ENCODE data around the gene TIAM2.
"Not testable (repeated sequence)": the region's sequence is repeated elsewhere in the genome, so short reads cannot be mapped to it uniquely, and the experiment has no call there.

The TIAM2 gene

DNA sequence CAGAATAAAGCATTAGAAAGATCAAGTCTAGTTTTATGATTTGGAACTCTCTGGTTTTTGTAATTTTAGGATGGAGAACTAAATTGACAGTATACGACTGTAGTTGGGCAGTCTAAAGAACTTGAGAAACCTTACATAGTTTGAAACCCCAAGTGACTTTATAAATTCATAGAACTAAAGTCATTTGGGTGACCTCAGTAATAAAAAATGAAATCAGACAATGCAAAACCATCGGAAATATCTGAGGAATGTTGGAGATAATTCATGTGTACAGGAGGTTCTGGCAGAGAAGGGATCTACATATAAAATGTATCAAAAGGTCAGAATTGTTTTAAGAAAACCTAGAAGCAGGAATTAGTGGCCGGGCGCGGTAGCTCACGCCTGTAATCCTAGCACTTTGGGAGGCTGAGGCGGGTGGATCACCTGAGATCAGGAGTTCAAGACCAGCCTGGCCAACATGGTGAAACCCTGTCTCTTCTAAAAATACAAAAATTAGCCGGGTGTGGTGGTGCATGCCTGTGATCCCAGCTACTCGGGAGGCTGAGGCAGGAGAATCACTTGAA lies 108.0 kb downstream of the TIAM2 start:
- peak; percentile 77 for DNase-seq (ENCODE audit: low read depth)

DNA sequence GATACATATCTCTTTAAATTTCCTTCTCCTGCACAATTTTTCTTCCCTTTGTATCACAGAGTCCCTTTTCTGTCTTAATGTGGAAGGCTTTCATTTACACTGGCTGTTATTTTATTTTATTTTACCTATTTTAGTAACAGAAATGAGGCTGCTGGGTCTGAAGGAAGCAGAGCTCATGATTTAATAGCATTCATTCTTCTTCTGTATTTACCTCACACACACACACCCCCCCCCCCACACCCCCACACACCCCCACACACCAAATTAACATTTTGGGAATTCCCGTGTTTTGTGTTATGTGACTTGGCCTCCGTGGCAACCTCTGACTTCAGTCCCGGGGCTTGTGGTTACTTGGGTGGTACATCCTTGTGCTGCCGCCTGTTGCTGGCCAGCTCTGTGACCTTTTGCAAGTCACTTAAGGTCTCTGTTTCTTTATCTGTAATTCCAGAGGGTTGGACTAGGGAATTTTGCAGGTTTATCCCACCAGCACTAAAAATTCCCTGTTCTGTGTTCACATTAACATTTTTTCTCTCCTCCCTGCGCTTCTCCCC lies 108.8 kb downstream of the TIAM2 start:
- DNase-seq (ENCODE audit: low read depth) = peak; percentile 46

DNA sequence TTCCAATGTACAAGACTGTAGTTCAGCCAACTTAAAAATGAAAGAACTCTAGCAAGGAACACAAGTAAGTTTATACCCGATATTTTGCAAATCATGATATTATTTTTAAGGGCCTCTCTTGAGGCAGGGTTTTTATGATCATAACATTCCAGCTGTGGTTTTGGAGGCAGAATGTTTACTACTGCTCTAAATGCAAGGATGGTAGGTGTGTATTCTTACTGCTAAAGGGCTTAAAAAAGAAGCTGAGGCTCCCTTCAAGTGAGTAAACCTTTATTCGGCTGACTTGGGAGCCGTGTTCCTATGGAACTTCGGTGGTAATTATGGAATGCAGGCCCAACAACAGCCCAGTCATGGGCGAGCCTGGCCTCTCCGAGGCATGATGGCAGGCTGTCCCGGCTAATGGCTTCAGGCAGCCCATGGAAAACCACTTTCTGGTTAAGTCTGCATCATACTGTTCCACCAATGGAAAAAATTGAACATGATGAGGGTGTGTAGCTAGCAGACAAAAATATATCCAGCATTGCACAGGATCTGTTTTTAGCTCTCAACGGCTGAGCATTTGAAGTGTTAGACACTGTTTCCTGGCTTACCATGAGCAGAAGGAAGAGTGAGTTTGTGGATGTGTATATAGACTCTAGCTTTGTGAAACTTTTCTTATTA lies 111.5 kb downstream of the TIAM2 start:
- DNase-seq (ENCODE audit: low read depth) = no peak

DNA sequence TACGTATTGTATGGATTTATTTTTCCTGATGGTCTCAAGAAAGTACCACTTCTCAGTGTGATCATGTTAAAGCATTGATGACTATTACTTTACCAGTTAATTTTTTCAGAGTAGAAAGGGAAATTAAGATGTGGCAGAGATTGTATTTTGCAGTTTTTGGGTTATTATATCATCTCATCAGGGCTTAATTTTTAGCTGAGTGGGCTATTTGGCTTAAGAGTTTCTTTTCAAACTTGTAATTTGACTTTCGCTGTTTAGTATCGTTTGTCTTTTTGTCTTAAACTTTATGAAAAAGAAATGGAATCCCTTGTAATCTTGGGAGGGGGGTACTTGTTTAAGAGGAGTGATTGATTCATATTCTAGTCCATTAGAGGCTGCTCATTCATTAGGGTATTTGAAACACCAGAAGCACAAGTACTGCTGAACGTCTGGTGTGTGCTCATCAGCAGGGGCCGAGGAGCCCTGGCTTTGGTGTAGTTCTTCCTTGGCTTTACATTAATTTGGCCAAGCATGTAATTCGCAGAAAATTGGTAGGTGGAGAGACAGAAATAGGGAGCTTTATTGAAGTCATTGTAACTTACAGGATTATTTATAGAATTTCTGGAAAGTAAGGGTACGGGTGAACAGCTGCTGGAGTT lies 112.4 kb downstream of the TIAM2 start:
- no peak for DNase-seq (ENCODE audit: low read depth)

DNA sequence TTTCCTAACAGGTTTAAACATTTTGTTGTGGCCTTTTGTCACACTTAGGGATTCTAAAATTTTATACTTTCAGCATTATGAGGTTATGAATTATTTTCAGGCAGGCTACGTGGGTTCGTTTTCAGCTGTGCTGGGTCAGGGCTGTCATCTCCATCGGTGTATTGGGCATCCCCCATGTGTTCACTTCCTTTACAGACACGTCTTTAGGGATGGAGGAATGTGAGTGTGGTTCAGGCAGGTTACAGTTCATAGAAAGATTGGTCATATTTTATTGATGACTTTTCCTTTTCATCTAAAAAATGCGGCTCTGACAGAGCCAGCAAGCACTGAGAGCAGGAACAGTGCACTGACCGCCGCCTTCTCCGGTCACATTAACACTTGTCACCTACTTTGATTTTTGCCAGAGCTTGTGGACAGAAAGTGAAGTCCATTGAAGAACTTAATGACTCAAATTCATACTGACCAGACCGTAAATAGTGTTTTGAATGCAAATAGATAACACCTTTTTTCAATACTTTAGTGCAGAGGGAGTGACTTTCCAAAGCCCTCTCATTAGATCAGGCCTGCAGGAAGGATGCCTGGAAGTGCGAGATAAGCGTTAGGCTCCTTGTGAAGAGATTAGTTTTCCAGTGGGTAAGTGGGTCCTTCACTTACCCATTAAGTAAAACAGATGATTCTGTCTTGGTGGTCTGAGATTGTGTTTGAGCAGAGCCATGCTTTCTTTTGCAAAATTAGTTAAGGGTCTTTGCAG lies 113.1 kb downstream of the TIAM2 start:
- no peak for DNase-seq (ENCODE audit: low read depth)

DNA sequence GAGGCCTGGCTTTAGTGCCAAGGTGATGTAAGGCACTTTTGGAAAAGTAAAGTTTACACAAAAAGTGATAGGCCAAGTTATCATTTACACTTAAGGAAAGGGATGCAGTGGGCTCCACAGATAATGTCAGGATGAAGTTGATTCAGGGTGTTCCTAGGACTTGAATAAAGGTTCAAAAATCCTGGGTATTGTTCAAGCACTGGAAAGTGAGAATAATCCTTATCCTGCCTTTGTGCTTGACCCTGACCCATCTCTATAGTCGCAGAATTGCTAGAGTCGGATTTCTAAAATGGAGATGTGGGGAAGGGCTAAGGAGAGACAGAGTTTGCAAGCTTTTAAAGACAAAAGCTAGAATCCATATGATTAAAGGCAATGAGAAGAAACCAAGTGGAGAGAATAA lies 115.6 kb downstream of the TIAM2 start:
- no peak for DNase-seq (ENCODE audit: low read depth)

DNA sequence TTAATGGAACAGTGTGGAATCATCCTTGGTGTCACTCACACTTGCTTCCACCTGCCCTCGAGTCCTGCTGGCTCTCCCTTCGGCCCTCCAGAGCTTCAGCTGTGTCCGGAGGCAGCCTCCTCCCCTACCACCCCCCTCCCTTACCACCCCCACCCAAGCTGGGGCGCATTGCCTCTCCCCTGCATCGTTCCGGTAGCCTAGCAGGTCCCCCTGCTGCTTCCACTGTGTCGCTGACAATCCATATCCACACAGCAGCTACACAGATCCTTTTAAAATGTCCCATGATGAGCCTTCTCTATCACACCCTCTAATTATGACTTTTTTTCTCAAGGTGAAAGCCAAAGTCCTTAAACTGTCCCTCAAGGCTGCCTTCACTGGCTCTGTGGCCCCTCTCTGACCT lies 117.6 kb downstream of the TIAM2 start:
- DNase-seq (ENCODE audit: low read depth) = no peak

DNA sequence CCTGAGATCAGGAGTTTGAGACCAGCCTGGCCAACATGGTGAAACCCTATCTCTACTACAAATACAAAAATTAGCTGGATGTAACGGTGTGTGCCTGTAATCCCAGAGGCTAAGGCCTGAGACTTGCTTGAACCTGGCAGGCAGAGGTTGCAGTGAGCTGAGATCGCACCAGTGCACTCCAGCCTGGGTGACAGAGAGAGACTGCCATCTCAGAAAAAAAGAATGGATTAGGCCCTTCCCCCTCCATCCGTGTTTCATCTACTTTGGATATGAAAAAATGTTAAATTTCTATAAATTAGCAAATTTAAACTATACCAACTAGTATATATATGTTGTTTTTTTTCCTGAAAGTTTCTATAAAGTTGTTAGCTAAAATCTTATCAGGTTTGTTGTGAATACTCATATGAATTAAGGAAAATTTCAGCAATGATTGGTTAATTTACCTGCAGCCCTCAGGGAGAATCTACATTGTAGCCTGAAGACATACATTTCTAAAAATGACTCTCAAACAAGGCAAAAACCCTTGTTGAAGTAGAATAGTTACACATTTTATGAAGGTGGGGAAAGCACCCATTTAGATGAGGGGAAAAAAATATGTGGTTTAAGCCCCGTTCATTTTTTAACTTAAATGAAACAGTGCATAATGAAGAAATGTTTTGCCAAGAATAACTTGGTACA lies 120.9 kb downstream of the TIAM2 start:
- DNase-seq (ENCODE audit: low read depth) = no peak

DNA sequence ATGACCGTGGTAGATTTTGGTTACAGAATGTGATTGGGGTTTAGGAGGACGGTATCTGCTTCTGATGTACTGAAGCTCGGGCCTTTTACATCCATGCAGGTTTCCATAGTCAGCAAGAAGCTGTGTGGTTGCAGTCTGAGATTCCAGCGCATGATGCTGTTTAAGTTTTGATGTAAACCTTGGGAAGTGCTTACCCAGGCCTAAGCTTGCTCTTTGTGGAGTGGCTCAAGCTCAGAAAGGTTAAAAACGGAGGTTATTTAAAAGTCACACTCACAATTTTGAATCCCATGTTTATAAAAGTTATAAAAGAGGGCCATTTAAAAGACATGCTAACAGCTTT lies 121.4 kb downstream of the TIAM2 start:
- no peak for DNase-seq (ENCODE audit: low read depth)

DNA sequence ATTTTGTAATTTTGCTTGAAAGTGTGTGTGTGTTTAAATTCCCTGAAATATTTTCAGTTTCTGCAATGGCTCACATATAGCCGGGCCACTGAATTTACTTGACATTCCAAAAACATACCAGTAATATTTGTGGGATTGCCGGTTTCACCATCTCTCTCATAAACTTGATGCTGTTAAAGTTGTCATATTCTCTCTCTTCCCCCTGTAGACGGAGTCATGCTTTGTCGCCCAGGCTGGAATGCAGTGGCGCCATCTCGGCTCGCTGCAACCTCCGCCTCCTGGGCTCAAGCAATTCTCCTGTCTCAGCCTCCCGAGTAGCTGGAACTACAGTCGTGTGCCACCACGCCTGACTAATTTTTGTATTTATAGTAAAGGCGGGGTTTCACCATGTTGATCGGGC lies 122.1 kb downstream of the TIAM2 start:
- peak; percentile 91 for DNase-seq (ENCODE audit: low read depth)

DNA sequence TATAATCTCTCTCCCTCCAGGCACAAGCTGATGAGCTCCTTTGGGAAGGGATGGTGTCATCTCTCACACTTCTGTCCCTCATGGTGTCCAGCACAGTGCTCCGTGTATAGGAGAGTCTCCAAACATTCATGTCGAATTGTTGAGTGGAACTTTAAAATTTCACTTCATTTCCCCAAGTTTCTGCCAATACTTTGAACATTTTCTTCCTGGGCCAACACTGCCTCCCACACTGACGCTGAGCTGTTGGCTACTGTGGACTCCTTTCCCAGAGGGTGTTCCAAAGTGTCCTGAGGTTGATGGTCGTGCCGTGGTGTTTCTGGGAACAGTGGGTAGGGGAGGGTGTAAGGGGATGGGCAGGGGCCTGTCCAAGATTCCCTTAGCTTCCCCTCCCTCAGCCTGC lies 122.7 kb downstream of the TIAM2 start:
- no peak for DNase-seq (ENCODE audit: low read depth)

DNA sequence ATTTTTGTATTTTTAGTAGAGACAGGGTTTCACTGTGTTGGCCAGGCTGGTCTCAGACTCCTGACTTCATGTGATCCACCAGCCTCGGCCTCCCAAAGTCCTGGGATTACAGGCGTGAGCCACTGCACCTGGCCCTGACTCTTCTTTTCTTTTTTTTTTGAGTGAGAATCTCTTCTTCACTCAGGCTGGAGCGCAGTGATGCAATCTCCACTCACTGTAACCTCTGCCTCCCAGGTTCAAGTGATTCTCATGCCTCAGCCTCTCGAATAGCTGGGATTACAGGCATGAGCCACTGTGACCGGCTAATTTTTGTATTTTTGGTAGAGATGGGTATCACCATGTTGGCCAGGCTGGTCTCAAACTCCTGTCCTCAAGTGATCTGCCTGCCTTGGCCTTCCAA lies 124.1 kb downstream of the TIAM2 start:
- DNase-seq (ENCODE audit: low read depth) = not testable (repeated sequence)

DNA sequence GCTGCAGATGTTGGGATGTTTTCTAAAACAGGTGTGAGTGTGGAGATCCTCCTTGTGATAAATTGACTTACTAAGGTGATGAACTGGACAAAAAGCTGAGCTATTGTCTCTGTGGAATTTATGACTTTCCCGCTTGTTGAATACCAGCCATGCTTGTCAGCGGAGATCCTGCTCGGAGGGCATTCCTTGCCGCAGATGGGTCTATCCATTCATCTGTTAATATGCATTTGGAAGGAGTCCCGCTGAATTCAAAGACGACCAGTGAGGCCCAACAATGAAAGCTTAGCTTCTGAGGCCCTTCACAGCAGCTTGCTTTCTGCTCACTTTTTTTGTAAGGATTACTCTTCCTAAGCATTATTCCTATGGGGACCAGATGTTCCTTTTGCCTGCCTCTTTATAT lies 124.9 kb downstream of the TIAM2 start:
- DNase-seq (ENCODE audit: low read depth) = no peak

DNA sequence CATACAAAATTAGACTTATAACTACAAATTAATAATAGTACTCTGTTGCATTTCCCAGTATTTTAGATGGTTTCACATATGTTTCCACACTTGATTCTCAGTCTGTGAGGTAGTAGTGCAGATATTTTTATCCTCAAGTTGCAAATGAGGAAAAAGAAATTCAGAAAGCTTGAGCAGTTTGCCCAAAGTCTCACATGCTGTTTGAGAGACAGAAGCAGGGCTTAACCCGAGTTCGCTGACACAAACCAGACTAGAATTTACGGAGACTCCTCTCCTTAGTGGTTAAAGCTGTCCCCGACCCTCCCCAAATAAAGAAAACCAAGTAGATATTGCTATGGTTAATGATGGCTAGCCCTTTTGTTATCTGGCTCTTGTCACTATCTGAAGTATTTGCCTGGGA lies 126.2 kb downstream of the TIAM2 start:
- no peak for DNase-seq (ENCODE audit: low read depth)

DNA sequence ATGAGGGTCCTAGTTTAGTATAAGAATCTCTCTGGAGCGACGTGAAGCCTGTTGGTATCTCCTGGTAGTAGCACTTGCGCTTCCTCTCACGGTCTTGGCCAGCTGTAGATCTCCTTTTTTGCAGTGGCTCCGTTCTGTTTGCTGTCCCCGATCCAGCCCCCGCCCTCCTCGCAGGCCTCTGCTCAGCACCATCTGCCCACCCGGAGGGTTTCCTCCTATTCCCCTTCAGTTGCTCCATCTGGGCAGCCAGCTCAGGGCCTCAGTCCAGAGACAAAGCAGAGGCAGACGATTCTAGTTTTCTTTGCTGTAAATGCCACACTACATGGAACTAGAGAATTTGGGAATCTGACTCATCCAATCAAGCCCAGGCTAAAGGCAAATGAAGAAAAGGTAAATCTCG lies 126.6 kb downstream of the TIAM2 start:
- DNase-seq (ENCODE audit: low read depth) = peak; percentile 48

DNA sequence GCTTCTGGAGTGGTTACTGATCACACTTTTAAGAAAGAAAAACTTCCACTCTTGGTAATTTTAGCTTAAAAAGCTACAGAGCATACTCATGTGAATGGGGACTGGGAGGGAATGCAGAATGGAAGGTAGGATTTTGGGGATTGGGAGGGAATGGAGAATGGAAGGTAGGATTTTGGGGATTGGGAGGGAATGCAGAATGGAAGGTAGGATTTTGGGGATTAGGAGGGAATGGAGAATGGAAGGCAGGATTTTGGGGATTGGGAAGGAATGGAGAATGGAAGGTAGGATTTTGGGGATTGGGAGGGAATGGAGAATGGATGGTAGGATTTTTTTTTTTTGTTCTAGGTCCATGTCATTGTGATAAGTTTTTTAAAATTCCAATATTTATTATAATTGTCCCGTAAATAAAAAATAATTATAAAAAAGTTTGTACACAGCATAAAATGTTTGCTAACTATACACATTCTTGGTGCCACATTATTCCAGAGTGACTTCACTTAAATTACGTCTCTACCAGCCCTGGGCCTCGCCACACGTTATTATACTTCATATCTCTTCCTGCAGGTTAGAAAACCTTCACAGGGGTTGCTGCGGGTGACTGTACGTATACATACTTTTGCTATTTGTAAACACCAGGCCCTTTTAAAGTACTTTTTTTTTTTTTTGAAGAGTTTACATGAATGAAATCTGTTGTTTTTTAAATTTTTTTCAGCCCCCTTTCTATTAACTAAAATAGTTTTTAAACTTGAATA lies 127.3 kb downstream of the TIAM2 start:
- DNase-seq (ENCODE audit: low read depth) = no peak

DNA sequence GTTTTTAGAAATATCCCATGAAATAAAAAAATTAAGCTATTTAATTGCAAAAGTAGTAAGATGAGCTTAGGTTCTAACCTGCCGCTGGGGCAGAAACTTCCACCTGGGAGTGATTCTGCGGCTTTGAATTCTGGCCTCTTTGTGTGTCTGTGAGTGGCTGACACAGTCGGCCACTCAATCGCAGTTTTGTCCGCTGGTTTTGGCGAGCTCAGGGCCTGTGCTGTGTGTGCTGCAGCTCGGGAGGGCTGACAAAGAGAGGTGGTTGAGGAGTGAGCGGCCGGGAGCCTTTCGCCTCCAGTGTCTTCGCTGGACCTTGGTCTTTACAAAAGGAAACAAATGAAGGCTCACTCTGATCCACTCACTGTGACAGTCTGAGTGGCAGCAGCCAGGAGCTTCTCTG lies 128.4 kb downstream of the TIAM2 start:
- DNase-seq (ENCODE audit: low read depth) = no peak

DNA sequence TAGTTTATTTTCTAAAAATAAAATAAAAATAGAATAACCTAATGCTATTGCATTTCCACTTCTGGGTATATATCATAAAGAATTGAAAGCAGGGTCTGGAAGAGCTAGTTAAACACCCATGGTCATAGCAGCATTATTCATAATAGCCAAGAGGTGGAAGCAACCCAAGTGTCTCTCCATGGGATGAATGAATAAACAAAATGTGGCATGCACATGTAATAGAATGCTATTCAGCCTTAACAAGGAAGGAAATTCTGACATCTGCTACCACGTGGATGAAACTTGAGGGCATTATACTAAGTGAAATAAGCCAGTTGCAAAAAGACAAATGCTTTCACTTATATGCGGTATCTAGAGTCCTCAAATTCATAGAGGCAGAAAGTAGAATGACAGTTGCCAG lies 130.8 kb downstream of the TIAM2 start:
- DNase-seq (ENCODE audit: low read depth) = peak; percentile 88

DNA sequence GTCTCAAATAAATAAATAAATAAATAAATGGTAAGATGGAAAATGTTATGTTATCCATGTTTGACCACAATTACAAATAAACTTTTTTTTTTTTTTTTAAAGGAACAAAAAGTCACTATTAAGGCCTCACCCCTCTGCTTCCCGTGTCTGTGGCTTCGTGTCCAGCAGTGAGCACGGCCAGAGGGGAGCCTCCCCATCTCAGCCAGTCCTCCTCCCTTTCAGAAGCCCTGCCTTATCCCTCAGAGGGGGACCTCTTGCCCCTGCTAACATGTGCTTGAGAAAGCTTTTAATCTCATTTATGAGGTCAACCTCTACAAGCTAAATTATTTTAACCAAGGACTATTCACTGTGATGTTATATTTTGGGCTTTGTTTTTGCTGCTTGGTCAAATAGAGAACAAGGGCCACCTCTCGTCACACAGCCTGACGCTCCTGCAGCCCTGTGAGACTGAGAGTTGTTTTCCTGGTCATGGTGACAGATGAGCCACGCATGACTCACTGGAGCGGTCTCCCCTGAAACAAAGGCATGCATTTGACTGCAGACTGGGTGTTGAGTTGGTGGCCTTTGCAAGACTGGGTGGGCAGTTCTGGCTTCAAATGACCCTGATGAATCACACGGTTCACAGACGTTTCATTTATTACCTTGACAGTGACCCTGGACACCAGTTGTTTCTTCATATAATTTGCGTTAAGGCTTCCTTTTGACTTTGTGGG lies 131.8 kb downstream of the TIAM2 start:
- peak; percentile 32 for DNase-seq (ENCODE audit: low read depth)

DNA sequence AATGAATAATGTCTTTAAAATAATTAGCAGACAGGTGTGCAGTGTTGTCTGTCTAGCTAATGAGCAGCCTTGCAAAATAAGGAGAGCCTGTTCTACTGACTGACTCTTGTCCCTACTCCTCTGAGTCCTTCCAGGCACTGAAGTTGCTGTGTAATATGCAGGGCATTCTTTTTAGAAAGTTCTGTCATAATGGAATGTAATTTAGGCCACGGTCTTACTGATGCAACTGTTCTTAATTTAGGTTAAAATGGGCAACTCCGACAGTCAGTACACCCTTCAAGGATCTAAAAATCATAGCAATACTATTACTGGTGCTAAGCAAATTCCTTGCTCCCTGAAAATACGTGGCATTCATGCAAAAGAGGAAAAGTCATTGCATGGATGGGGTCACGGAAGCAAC lies 133.9 kb downstream of the TIAM2 start:
- peak; percentile 50 for DNase-seq (ENCODE audit: low read depth)

DNA sequence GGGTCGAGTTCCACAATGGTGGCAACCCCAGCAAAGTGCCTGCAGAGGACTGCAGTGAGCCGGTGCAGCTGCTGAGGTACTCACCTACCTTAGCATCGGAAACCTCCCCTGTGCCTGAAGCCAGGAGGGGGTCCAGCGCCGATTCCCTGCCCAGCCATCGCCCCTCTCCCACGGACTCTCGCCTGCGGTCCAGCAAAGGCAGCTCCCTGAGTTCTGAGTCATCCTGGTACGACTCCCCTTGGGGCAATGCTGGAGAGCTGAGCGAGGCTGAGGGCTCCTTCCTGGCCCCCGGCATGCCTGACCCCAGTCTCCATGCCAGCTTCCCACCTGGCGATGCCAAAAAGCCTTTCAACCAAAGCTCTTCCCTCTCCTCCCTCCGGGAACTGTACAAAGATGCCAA lies 134.6 kb downstream of the TIAM2 start:
- no peak for DNase-seq (ENCODE audit: low read depth)
